Measurements from ENCODE around the gene THADA. TPM values are rescaled to one million over a fixed set of nuclear protein-coding genes. Genes with fewer than 3 reads are reported as not detected.
"Not testable (repeated sequence)": the region's sequence is repeated elsewhere in the genome, so short reads cannot be mapped to it uniquely, and the experiment has no call there.

Gene THADA
- total and polyA plus RNA-seq, 2 donors (not counting 3 experiments of a cell fraction or from before 2014, with no cell fraction given), result 22.6 to 25.3 TPM

GRCh38 chr2:43190311-43191052 is 405.4 kb downstream of the THADA start:
- Histone ChIP-seq H4K20me1 (replicated peaks; ENCODE audit: control insufficient read depth, extremely low read depth, insufficient read depth, low read length) (no peaks in the 10 kb centered on the region), H3K4me1 (ENCODE audit: control insufficient read depth, extremely low read depth, insufficient read depth, low read length) (peaks cover 5% of the 10 kb centered on the region), H3K36me3 (ENCODE audit: control insufficient read depth in 2 of 2, extremely low read depth in 1 of 2, insufficient read depth in 2 of 2, low read length in 2 of 2) (no peaks in the 10 kb centered on the region), H3K27me3 (ENCODE audit: control insufficient read depth in 2 of 2, insufficient read depth in 2 of 2, low read length in 2 of 2) (no peaks in the 10 kb centered on the region), H3K27ac (ENCODE audit: insufficient read depth, low read depth, low read length) (no peak overlapping the region), H3K9me3 (replicated peaks; ENCODE audit: control insufficient read depth, insufficient read depth, low read length) (no peaks in the 10 kb centered on the region), H3K79me2 (ENCODE audit: control insufficient read depth, insufficient read depth, low read length) (no peaks in the 10 kb centered on the region), H3K9ac (replicated peaks; ENCODE audit: extremely low read depth, insufficient read depth, low read length) (no peak overlapping the region), H2AFZ (ENCODE audit: low read depth, low read length) (no peak overlapping the region), H3K4me3 (replicated peaks in 1 of 3; ENCODE audit: insufficient read depth in 1 of 3, low read depth in 1 of 3, low read length in 3 of 3) (no peak overlapping the region), H3K9me1 (replicated peaks; ENCODE audit: control insufficient read depth, extremely low read depth, insufficient read depth, low read length) (no peaks in the 10 kb centered on the region), H3K4me2 (ENCODE audit: insufficient read depth, low read length) (no peak overlapping the region)
- TF ChIP-seq FOS (IDR thresholded peaks at IDR 0.05; ENCODE audit: borderline replicate concordance, insufficient read depth, low read length) (no peak), POLR2A (IDR thresholded peaks at IDR 0.05; ENCODE audit: low read depth, low read length) (no peak), MAX (IDR thresholded peaks at IDR 0.05; ENCODE audit: insufficient read depth, insufficient read length) (no peak), EZH2 (IDR thresholded peaks at IDR 0.05; ENCODE audit: borderline replicate concordance, low read depth, low read length, severe bottlenecking) (no peak), CTCF (IDR thresholded peaks at IDR 0.05; ENCODE audit: extremely low read depth in 1 of 2, insufficient read depth in 1 of 2, low read depth in 1 of 2, low read length in 2 of 2) (no peak), JUN (IDR thresholded peaks at IDR 0.05; ENCODE audit: borderline replicate concordance, insufficient read depth, insufficient read length, low read depth) (no peak), POLR2AphosphoS5 (IDR thresholded peaks at IDR 0.05; ENCODE audit: insufficient read depth, low read depth, low read length) (no peak), MYC (IDR thresholded peaks at IDR 0.05; ENCODE audit: low read depth, low read length) (no peak), GATA2 (IDR thresholded peaks at IDR 0.05; ENCODE audit: insufficient read depth, insufficient read length, low read depth, low read length) (no peak)
- dilution Hi-C loops (cut with MboI; ENCODE audit: extremely low pct_ligation_motif_present, low sequenced_read_pairs) (no loop called here), intact Hi-C loops (cut with micrococcal nuclease) (no loop called here)
- no TSS peak for BruUV-seq (replicated peaks)
- DNase-seq (ENCODE audit: low read depth, low spot score), result no peak
- POLR2A ChIA-PET, result no interaction called here
- no peak for FAIRE-seq
- CTCF ChIA-PET, result no interaction called here

GRCh38 chr2:43189861-43190260 is 406.0 kb downstream of the THADA start:
- H3K9me3 ChIP-seq (replicated peaks; ENCODE audit: control insufficient read depth, insufficient read depth, low read length); H3K9ac ChIP-seq (replicated peaks; ENCODE audit: extremely low read depth, insufficient read depth, low read length); FAIRE-seq; H3K4me2 ChIP-seq (ENCODE audit: insufficient read depth, low read length); dilution Hi-C loops (cut with MboI; ENCODE audit: extremely low pct_ligation_motif_present, low sequenced_read_pairs); H4K20me1 ChIP-seq (replicated peaks; ENCODE audit: control insufficient read depth, extremely low read depth, insufficient read depth, low read length); H3K36me3 ChIP-seq (ENCODE audit: control insufficient read depth in 2 of 2, extremely low read depth in 1 of 2, insufficient read depth in 2 of 2, low read length in 2 of 2); BruUV-seq (replicated peaks); DNase-seq (ENCODE audit: low read depth, low spot score); H2AFZ ChIP-seq (ENCODE audit: low read depth, low read length); POLR2A ChIA-PET; H3K27ac ChIP-seq (ENCODE audit: insufficient read depth, low read depth, low read length); H3K4me3 ChIP-seq (replicated peaks in 1 of 3; ENCODE audit: insufficient read depth in 1 of 3, low read depth in 1 of 3, low read length in 3 of 3); H3K27me3 ChIP-seq (ENCODE audit: control insufficient read depth in 2 of 2, insufficient read depth in 2 of 2, low read length in 2 of 2); CTCF ChIA-PET; H3K79me2 ChIP-seq (ENCODE audit: control insufficient read depth, insufficient read depth, low read length); H3K9me1 ChIP-seq (replicated peaks; ENCODE audit: control insufficient read depth, extremely low read depth, insufficient read depth, low read length); intact Hi-C loops (cut with micrococcal nuclease): not testable (repeated sequence)
- peaks cover 11% of the 10 kb centered on the region for H3K4me1 ChIP-seq (ENCODE audit: control insufficient read depth, extremely low read depth, insufficient read depth, low read length)

Data from endothelial cell of umbilical vein (primary cell).